GM10266 (cell line): Measurements from ENCODE around the gene CHIT1.

ENCODE experiments used
- DNase-seq: peaks from one replicate; pipeline ENCODE4 v3.0.0; 2012; ENCODE audit errors: extremely low spot score
- TF ChIP-seq, protein P1 (sequence below): IDR thresholded peaks from 2 replicates; pipeline ENCODE4 v1.5.1; 2012; ENCODE audit warnings: mild to moderate bottlenecking, low read depth; ENCODE audit not compliant: control insufficient read depth, insufficient read depth; ENCODE audit errors: missing control alignments

The CHIT1 gene

DNA sequence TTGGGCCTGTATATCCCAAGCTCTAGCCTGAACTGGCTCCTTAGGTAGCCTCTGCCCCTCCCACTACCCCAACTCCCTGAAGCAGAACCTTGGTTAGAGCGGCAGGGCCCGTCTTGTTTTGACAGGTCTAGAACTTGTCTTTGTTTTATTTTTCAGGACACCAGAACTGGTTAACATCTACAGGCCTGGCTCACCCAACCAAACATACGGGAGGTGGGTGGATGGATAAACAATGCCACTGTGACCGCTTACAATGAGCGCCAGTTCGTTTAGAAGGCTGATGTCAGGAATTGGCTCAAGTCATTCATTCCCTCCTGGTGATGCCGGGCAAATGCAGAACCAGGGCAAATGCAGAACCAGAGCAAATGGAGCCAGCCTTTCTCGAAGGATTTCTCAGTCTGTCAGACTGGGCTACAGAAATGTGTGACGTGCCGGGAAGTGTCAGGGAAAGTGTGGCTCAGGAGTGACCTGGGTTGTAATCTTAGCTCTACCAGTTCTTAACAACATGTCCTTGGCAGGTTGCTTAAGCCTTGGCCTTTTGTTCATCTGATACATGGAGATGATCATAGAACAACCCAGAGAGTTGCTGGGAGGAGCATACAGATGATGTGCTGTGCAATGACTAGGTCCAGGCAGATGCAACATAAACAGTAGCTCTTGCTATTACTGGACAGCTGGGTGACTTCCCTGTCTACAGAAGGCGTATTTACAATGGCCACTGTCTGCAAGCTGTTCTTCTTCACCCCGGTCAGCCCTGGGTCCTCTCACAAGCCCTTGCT, 45.3 kb upstream of the CHIT1 start:
- TF ChIP-seq, protein P1, sequence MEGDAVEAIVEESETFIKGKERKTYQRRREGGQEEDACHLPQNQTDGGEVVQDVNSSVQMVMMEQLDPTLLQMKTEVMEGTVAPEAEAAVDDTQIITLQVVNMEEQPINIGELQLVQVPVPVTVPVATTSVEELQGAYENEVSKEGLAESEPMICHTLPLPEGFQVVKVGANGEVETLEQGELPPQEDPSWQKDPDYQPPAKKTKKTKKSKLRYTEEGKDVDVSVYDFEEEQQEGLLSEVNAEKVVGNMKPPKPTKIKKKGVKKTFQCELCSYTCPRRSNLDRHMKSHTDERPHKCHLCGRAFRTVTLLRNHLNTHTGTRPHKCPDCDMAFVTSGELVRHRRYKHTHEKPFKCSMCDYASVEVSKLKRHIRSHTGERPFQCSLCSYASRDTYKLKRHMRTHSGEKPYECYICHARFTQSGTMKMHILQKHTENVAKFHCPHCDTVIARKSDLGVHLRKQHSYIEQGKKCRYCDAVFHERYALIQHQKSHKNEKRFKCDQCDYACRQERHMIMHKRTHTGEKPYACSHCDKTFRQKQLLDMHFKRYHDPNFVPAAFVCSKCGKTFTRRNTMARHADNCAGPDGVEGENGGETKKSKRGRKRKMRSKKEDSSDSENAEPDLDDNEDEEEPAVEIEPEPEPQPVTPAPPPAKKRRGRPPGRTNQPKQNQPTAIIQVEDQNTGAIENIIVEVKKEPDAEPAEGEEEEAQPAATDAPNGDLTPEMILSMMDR: no peak
- DNase-seq: no peak

DNA sequence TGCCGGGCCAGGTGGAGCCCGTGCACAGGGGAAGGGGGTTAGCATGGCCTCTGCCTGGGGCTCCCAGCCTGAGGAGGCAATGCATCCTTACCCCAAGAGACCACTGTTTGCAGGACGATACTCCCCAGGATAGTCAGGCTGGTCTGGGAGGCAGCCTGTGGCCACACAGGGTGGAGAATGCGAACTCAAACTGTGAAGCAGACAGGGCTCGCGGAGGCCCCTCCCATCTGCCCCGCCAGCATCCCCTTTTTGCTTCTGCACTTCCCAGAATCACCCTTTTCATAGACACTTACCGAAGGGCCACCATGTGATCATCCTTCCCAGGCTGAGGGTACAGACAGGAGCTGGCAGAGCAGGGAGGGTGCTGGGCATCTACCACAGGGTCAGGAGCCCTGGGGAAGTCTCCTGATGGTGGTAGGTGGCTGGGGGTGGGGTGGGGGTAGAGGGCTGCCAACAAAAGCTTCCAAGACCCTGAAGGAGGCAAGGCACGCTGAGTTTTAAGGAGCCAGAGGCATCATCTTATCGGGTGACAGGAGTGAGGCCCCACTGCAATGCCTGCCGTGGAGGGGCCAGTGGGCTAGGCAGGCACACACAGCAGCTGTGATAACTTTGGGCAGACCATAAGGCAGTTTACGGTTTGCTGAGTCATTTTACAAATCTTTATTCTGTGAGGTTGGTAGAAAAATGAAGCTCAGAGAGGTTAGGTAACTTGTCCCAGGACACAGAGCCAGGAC, 44.6 kb upstream of the CHIT1 start:
- TF ChIP-seq, protein P1: no peak
- no peak for DNase-seq

DNA sequence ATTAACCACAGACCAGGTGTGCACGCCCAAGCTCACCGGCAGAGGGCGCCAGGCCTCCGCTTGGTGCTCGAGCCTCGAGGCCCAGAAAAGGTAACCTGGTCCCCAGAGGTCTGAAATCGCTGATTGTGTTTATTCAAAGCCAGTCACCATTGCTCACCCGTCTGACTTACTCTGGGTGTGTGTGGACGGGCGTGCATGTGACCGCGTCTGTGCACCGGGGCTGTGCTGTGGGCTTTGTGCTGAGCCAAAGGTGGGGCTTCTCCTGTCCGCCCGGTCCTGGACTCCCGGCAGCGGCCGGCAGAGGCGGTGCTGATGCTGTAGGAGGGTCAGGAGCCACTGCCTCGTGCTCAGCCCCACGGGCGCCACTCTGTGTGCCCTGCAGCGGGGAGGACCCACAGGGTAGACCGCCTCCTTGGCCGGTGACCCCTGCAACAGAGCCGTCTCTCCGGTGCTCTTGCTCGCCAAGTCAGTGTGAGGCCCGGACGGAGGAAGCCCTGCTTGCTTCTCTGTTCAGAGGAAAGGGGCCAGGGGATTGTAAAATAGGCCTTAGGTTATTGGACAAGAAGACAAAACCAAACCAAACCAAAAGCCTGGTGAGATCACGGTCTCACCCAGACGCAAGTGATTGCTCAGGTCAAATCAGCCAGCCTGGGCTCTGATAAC, 43.9 kb upstream of the CHIT1 start:
- peak; percentile 71 for DNase-seq
- TF ChIP-seq, protein P1: peak; percentile 99

DNA sequence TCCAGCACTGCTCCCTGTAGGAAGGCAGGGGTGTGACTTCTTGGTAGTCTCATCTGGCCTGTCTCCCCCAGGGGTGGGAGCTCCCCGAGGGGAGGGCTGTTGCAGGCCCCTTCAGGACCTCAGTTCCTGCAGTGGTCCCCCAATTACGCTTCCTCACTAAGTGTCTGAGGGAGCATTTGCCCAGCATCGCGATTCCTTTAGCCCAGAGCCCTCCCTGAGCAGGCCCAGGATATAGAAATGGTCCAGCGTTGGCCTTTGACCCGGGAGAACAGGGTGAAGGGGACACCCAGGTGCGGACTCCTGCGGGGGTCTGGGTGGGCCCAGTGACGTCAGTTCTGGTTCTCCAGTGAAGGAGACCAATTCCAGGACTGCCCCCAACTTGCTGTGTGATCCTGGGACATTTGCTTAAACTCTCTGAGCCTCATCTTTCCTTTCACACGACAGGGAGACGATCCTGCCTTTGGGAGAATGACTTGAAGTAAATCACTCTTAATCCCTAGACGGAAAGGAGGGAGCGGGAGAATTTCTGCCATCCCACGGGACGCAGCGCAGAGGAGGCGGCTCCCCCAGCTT, 43.2 kb upstream of the CHIT1 start:
- DNase-seq: no peak
- TF ChIP-seq, protein P1: no peak

DNA sequence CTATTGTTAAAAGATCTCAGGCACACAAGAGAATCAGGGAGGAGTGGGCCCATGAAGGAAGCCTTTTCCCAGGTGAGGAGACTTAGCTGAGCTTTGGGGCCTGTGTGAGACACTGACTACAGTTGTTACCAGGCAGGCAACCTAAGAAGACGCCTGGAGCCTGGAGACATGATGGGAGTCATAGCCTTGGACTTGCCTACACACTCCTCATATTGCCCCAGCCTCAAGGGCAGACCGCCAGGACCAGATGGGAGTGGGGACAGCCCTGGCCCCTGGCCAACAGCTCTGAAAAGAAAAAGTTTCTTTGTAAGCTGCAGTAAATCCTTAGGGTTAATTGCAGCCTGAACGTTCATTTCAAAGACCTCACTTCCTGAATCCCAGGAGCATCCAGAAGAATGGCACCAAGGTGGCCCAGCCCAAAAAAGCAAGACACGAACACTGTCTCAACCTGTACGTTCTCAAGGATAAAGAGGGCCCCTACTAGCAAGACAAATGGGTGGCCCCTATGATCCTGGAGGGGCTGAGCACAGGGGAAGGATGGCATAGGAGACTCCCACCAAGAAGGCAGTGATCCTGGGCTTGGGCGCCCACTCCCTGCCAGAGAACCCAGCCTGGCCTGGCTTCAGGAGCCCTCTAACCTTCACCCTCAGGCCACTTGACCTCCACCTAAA, 42.6 kb upstream of the CHIT1 start:
- no peak for DNase-seq
- TF ChIP-seq, protein P1: no peak

DNA sequence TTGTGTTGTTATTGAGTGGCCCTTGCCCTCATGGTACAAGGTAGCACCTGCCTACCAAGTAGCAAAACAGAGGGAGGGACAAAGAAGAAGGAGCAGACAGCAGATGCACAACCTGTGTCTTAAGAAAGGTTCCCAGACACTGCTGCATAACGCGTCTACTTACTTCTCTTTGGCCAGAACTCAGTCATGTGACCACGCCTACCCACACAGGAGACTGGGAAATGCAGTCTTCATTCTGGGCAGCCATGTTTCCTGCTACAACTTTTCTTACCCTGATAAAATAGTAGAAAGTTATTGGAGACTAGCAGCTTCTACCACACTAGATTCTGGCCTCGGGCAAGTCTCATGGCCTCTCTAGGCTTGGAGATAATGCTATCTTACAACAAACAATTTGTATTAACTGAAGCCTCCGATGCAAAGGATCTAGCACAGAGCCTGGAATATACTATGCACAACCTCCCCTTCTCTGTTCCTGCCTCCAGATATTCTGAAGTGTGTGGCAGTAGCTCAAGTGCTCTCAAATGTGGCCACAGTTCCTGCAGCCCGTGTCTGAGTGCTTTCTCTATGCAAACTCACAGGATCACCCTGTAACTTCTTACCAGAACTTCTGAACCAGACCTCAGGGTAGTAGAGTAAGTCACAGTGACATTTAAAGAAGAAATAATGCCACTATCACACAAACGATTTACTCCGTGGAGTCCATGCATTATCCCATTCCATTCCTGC, 41.7 kb upstream of the CHIT1 start:
- DNase-seq: peak; percentile 58

More for the DNA sequence above, 41.7 kb upstream of the CHIT1 start:
- TF ChIP-seq, protein P1: no peak
